Peyer's patch (tissue), 4 donors: ENCODE results near the gene PLCL2. TPM values are rescaled to one million over a fixed set of nuclear protein-coding genes. Genes with fewer than 3 reads are reported as not detected.

Experiments
- DNase-seq, 3 donors: peaks; one replicate each; pipeline ENCODE4 v3.0.0-alpha.2; 2017 to 2019
- H3K27ac ChIP-seq, 4 donors: fragments of 200-600 bp; sonication (generic); one replicate each; pipeline ENCODE4 v1.5.1; 2016 to 2019
- H3K27me3 ChIP-seq, 2 donors: fragments of 200-600 bp; sonication (generic); one replicate each; pipeline ENCODE4 v1.5.1; 2019
- H3K36me3 ChIP-seq, 3 donors: fragments of 200-600 bp; sonication (generic); one replicate each; pipeline ENCODE4 v1.5.1; 2016 to 2019
- H3K4me1 ChIP-seq, 4 donors: fragments of 200-600 bp; sonication (generic); one replicate each; pipeline ENCODE4 v1.5.1; 2016 to 2019
- H3K4me3 ChIP-seq, 4 donors: fragments of 200-600 bp; sonication (generic); 1 replicate in 3 of 4; 2 replicates in 1 of 4; pipeline ENCODE4 v1.5.1; 2016 to 2019; ENCODE audit warnings: mild to moderate bottlenecking in 1 of 4
- H3K9me3 ChIP-seq, 4 donors: fragments of 200-600 bp; sonication (generic); one replicate each; pipeline ENCODE4 v1.5.1; 2016 to 2019; ENCODE audit warnings: mild to moderate bottlenecking in 1 of 4
- CTCF ChIP-seq, 6 experiments: fragments of 450-650 bp in 4 of 6; fragments of 200-600 bp in 2 of 6; sonication (generic) in 1 of 6; IDR thresholded peaks; one replicate each; pipeline ENCODE4 v1.5.1; 2017 to 2019; ENCODE audit warnings: antibody characterized with exemption in 6 of 6, mild to moderate bottlenecking in 3 of 6, moderate library complexity in 1 of 6
- POLR2A ChIP-seq, 2 donors: fragments of 450-650 bp; IDR thresholded peaks; one replicate each; pipeline ENCODE4 v1.5.1; 2017; ENCODE audit warnings: antibody characterized with exemption in 2 of 2, mild to moderate bottlenecking in 2 of 2, moderate library complexity in 2 of 2
- total RNA-seq, 4 donors: library from RNA; depleted of rRNA; stranded (reverse); fragments of >200 nt; gene quantifications; one replicate each; pipeline ENCODE4 v1.1.0, GENCODE V29; 2016

The PLCL2 gene
- total RNA-seq, 4 donors from 2014 or later = 21.8 to 39.6 (median 25.4) TPM

GRCh38 chr3:16904423-16905417, 20.0 kb downstream of the PLCL2 start:
- Histone ChIP-seq H3K9me3 (no peaks in the 10 kb centered on the region), H3K27me3 (no peaks in the 10 kb centered on the region), H3K27ac (no peak overlapping the region), H3K4me3 (no peak overlapping the region), H3K4me1 (peaks cover 0 to 21% (median 9%) of the 10 kb centered on the region in 4 donors), H3K36me3 (no peaks in the 10 kb centered on the region)
- no peak for DNase-seq
- TF ChIP-seq CTCF (IDR thresholded peaks at IDR 0.05) (no peak), POLR2A (IDR thresholded peaks at IDR 0.05) (no peak)

GRCh38 chr3:16905704-16906103, 20.9 kb downstream of the PLCL2 start:
- no peaks in the 10 kb centered on the region for H3K9me3 ChIP-seq
- no peak overlapping the region for H3K4me3 ChIP-seq
- H3K27ac ChIP-seq = no peak overlapping the region
- no peaks in the 10 kb centered on the region for H3K27me3 ChIP-seq
- TF ChIP-seq CTCF (IDR thresholded peaks at IDR 0.05) (no peak), POLR2A (IDR thresholded peaks at IDR 0.05) (no peak)
- H3K4me1 ChIP-seq = peaks cover 0 to 18% (median 9%) of the 10 kb centered on the region in 4 donors
- no peaks in the 10 kb centered on the region for H3K36me3 ChIP-seq
- no peak for DNase-seq

GRCh38 chr3:16906682-16907081, 21.9 kb downstream of the PLCL2 start:
- H3K4me3 ChIP-seq = no peak overlapping the region
- H3K4me1 ChIP-seq = peaks cover 0 to 18% (median 8%) of the 10 kb centered on the region in 4 donors
- H3K27ac ChIP-seq = no peak overlapping the region
- no peaks in the 10 kb centered on the region for H3K36me3 ChIP-seq
- no peak for TF ChIP-seq CTCF (IDR thresholded peaks at IDR 0.05)
- TF ChIP-seq POLR2A (IDR thresholded peaks at IDR 0.05) = no peak
- no peak for DNase-seq
- H3K27me3 ChIP-seq = no peaks in the 10 kb centered on the region
- H3K9me3 ChIP-seq = no peaks in the 10 kb centered on the region

GRCh38 chr3:16907243-16907642, 22.5 kb downstream of the PLCL2 start:
- H3K27me3 ChIP-seq = no peaks in the 10 kb centered on the region
- no peak overlapping the region for H3K4me3 ChIP-seq
- H3K27ac ChIP-seq = no peak overlapping the region
- H3K9me3 ChIP-seq = no peaks in the 10 kb centered on the region
- DNase-seq = no peak
- no peak for TF ChIP-seq POLR2A (IDR thresholded peaks at IDR 0.05)
- no peak for TF ChIP-seq CTCF (IDR thresholded peaks at IDR 0.05)
- no peaks in the 10 kb centered on the region for H3K36me3 ChIP-seq
- H3K4me1 ChIP-seq = peaks cover 0 to 18% (median 8%) of the 10 kb centered on the region in 4 donors

GRCh38 chr3:16908016-16908807, 23.5 kb downstream of the PLCL2 start:
- no peak overlapping the region for H3K27ac ChIP-seq
- TF ChIP-seq POLR2A (IDR thresholded peaks at IDR 0.05) (no peak), CTCF (IDR thresholded peaks at IDR 0.05) (no peak)
- peaks cover 0 to 18% (median 8%) of the 10 kb centered on the region in 4 donors for H3K4me1 ChIP-seq

More at GRCh38 chr3:16908016-16908807, 23.5 kb downstream of the PLCL2 start:
- no peak for DNase-seq
- Histone ChIP-seq H3K27me3 (no peaks in the 10 kb centered on the region), H3K4me3 (no peak overlapping the region), H3K9me3 (no peaks in the 10 kb centered on the region), H3K36me3 (no peaks in the 10 kb centered on the region)
